GM19043 (cell line): Measurements from ENCODE around the gene ZBTB7C.
A peak's percentile ranks its signal among the peaks of the same experiment; 100 is the strongest.

Experiments used
- ATAC-seq: cut with Tn5 transposase; IDR thresholded peaks from one replicate; pipeline ENCODE4 v1.9.1; 2021; ENCODE audit warnings: low read depth; ENCODE audit not compliant: unreplicated experiment

The ZBTB7C gene

GRCh38 chr18:48419277-48420022 is 10.3 kb upstream of the ZBTB7C start:
- no peak for ATAC-seq

GRCh38 chr18:48418539-48419276 is 9.5 kb upstream of the ZBTB7C start:
- ATAC-seq = no peak

- no peak for ATAC-seq
Observed at GRCh38 chr18:48417985-48418384, 8.8 kb upstream of the ZBTB7C start.

- ATAC-seq = no peak
Observed at GRCh38 chr18:48413342-48413741, 4.2 kb upstream of the ZBTB7C start.

- no peak for ATAC-seq
Observed at GRCh38 chr18:48412339-48412929, 3.3 kb upstream of the ZBTB7C start.

- ATAC-seq = peak; percentile 94
Observed at GRCh38 chr18:48410095-48410920, 1.1 kb upstream of the ZBTB7C start.

- ATAC-seq = no peak
Observed at GRCh38 chr18:48409591-48410094, 460 bp upstream of the ZBTB7C start.

- ATAC-seq = no peak
Observed at GRCh38 chr18:48408111-48408726, 964 bp downstream of the ZBTB7C start.

- no peak for ATAC-seq
Observed at GRCh38 chr18:48407358-48407757, 1.8 kb downstream of the ZBTB7C start.

GRCh38 chr18:48405978-48406377 is 3.2 kb downstream of the ZBTB7C start:
- no peak for ATAC-seq

GRCh38 chr18:48404716-48405507 is 4.3 kb downstream of the ZBTB7C start:
- ATAC-seq = no peak

- ATAC-seq = no peak
Observed at GRCh38 chr18:48402953-48403352, 6.2 kb downstream of the ZBTB7C start.

GRCh38 chr18:48399303-48400075 is 9.7 kb downstream of the ZBTB7C start:
- no peak for ATAC-seq

- no peak for ATAC-seq
Observed at GRCh38 chr18:48398074-48398473, 11.1 kb downstream of the ZBTB7C start.

- no peak for ATAC-seq
Observed at GRCh38 chr18:48397021-48397420, 12.2 kb downstream of the ZBTB7C start.

GRCh38 chr18:48396561-48396960 is 12.6 kb downstream of the ZBTB7C start:
- no peak for ATAC-seq

GRCh38 chr18:48395646-48396045 is 13.5 kb downstream of the ZBTB7C start:
- ATAC-seq = no peak

- ATAC-seq = no peak
Observed at GRCh38 chr18:48394176-48394575, 15.0 kb downstream of the ZBTB7C start.

- no peak for ATAC-seq
Observed at GRCh38 chr18:48393776-48394175, 15.4 kb downstream of the ZBTB7C start.
